GM12801 (cell line): ENCODE measurements around the gene C6orf89.

ENCODE experiments used
- TF ChIP-seq, protein P1 (sequence below): IDR thresholded peaks from one replicate; pipeline ENCODE4 v1.5.1; 2011; ENCODE audit warnings: control low read depth; ENCODE audit not compliant: insufficient read length; ENCODE audit errors: extremely low read depth

C6orf89 gene

DNA sequence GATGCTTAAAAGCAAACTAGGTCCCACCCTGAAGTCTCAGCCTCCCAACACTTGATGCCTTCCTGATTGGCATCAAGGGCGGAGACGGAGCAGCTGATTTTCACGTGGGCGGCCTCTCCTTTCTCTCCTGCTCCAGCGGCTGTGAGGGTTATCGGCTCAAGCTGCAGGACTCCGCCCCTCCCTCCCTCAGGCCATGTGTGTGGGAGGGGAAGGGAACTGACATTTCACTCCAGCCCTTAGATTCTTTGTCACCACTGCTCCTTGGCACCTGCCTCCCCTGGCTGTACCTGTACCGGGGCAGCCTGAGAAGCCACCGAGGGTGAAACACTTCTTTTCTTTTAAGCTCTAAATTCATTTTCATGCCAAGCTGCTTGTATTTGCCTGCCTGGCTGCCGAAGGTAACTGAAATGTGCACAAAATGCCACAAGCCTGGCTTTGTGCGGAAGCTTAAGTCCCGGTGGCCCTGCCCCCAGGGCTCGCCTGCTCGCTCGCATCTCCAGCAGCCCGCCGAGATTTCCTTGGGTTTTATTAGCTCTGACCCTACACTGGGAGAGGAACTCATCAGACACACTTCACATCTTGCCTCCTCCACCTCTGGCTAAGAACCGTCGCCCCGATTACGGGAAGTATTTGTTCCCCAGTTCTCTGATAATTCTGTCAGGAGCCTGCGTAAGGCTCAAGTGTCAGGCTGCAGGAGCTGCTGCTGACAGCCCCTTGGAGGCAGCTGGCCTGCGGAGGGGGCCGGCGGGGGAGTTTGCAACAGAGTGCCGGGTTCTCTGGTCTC is 36.9 kb upstream of the C6orf89 start:
- TF ChIP-seq, protein P1, sequence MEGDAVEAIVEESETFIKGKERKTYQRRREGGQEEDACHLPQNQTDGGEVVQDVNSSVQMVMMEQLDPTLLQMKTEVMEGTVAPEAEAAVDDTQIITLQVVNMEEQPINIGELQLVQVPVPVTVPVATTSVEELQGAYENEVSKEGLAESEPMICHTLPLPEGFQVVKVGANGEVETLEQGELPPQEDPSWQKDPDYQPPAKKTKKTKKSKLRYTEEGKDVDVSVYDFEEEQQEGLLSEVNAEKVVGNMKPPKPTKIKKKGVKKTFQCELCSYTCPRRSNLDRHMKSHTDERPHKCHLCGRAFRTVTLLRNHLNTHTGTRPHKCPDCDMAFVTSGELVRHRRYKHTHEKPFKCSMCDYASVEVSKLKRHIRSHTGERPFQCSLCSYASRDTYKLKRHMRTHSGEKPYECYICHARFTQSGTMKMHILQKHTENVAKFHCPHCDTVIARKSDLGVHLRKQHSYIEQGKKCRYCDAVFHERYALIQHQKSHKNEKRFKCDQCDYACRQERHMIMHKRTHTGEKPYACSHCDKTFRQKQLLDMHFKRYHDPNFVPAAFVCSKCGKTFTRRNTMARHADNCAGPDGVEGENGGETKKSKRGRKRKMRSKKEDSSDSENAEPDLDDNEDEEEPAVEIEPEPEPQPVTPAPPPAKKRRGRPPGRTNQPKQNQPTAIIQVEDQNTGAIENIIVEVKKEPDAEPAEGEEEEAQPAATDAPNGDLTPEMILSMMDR: no peak

DNA sequence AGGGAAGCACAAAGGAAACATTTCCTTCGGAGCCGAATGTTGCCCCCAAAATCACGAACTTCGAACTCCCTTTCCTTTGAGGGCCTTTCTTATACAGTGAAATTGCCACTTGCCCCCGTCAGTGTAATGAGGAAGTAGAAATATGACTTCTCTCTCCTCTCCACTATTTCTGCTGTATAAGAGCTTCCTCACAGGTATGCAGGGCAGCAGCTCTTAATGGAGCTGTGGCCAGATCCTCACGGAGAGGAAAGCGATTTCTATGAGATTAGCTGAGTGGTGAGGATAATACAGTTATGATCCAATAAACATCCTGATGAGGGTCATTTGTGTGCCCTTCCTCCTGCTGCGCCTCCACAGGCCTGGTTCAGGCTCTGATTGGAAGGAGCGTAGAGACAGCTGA is 35.7 kb upstream of the C6orf89 start:
- TF ChIP-seq, protein P1: no peak

DNA sequence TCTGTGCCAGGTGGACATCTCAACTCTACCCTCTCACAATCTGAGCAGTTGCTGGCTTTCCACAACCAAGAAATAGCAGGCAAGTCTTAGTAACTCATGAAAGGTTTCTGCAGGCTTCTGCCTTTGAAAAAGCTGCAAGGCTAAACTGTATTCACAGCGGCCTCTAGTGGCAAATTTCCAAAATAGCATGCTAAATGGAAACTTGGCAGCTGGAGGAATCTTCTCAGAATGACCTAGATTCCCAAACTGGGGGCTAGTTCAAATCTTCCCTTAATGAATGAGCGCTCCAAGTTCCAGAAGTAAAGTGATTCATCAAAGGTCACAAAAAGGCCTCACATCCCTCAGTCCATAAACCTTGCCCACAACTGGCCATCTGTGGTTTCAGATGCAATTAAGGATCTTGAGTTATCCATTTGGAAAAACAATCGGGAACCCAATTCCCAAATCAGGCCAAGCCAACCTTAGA is 34.6 kb upstream of the C6orf89 start:
- TF ChIP-seq, protein P1: no peak

DNA sequence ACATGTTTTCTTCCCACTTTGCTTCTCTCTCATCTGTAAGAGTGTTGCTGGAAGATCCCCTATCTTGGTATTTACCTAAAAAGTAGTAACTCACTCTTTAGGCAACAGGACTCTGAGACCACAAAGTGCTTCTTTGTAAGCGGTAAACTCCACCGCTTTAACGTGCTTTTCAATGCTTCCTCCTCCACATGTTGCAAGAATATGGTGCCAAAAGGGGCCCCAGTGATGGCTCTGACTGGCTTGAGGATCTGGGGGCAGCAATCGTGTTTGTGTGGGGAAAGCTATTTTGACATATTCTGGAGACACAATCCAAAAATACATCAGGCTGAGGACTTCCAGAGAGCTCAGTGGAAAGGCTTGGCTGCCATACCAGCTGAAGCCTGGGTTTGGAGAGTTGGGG is 34.1 kb upstream of the C6orf89 start:
- TF ChIP-seq, protein P1: no peak

DNA sequence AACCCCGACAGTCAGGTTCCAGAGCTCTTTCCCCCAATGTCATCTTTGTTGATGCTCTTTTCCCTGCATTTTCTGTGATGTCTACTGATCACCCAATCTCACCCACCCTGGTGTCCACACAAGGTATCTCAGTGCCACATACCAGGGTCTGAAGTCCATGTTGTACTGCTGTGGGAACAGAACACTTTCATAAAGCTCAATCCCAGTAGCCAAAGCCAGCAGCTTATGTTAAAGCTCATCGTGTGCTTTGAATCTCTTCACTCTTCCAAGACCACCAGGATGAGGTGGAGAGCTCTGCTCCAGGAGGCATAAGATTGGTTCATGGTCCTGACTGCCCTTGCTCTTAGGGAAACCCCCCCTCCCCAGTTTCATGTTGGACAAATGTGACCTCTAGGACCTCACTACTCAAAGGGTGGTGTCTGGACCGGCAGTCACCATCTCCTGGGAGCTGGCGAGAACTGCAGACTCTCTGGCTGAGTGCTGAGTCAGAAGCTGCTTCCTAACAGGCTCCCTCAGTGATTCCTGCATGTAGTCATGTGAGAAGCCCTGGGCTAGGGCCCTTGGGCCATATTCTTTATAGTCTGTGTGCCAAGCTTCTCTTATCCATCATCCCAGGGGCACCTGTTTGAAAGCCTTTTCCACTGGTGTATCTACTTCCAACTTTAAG is 33.1 kb upstream of the C6orf89 start:
- TF ChIP-seq, protein P1: no peak

DNA sequence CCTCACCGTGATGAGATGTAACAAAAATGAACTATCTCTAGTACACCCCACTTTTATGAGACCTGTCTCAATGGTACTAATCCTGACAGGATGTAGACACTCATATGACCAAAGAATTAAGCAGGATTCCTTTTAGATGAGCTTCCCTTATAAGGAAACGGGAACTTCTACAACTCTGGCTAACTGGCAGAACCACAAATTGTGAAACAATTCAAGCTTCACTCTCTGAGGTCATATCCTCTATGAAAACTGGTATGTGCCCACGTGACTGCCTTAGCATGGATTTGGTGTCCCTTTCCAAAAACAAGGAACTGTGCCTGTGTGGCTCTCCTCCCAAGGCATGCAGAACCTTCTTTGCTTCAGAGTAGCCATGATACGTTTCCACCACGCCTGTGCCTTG is 32.4 kb upstream of the C6orf89 start:
- TF ChIP-seq, protein P1: no peak

DNA sequence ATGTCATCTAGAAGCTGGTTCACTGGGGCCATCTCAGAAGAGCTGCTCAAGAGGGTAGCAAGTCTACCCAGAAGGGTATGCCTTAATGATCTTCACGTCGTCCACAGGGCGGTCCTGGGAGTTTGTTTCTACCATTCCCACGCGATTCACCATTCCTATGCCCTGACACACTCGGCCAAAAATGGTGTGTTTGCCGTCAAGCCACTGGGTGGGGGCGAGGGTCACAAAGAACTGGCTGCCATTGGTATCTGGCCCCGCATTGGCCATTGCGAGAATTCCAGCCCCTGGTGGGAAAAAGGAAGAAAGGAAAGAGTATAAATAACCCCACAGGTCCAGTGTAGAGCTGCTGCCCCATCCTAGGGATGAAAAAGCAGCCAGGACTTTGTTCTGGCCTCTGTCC is 30.0 kb upstream of the C6orf89 start:
- TF ChIP-seq, protein P1: no peak
